ENCODE data around the gene GTF2IRD1.
"Not testable (repeated sequence)": the region's sequence is repeated elsewhere in the genome, so short reads cannot be mapped to it uniquely, and the experiment has no call there.

Gene GTF2IRD1

DNA sequence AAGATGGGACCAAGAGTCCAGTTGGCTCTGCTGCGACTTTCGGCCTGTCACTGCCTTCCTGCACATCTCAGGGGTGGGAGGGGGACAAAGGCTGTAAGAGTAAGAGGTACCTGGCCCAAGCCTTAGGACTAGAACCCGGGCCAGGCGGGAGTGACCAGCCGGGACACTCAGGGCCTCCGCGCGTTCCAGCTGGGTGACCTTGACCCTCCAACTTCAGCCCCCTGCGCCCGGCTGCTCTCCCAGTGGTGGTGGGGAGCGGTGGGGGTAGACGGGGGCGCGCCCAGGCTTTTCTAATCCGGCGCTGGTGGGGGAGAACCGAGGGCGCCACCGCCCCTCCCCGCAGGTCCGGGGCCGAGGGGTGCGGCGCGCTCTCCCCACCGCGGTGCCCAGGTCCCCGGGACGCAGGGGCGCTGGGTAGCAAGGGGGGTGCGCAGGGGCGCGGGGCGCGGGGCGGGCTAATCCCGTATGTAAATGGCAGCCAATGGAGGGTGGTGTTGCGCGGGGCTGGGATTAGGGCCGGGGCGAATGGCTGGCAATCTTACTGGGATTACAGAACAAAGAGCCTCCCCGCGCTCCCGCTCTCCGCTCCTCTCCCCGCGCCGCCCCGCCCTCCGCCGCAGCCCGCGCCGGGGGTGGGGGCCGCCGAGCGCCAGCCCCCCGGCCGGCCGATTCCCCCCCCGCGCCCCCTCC, at the start of gene GTF2IRD1:
GTF2IRD1 (plus strand) TSS at position 585 of the 690 bp plus-strand sequence. CDS start 54,175 bp downstream, outside the sequence.
- peak; percentile 15 to 49 for DNase-seq

- no peak for DNase-seq
Measured at GRCh38 chr7:74404388-74404700, 49.4 kb upstream of the GTF2IRD1 start.

DNA sequence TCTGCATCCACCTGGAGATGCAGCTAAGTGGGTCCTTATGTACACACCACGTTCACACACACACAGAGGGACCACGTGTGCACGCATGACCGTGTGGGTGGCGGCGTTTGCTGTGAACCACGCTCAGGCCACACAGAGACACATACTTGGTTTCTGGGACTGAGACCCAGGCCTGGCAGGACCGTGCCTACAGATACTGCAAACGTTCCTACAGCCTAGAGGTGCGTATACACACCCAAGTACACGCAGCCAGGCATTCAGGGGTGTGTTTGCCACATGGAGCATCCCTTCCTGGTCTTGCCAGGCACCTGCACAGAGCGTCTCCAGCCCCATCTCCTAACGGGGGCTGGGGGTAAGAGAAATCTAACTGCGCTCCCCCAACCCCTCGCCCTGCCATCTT, 49.0 kb upstream of the GTF2IRD1 start:
- DNase-seq: no peak

GRCh38 chr7:74405191-74405898, 48.4 kb upstream of the GTF2IRD1 start:
- no peak for DNase-seq

DNA sequence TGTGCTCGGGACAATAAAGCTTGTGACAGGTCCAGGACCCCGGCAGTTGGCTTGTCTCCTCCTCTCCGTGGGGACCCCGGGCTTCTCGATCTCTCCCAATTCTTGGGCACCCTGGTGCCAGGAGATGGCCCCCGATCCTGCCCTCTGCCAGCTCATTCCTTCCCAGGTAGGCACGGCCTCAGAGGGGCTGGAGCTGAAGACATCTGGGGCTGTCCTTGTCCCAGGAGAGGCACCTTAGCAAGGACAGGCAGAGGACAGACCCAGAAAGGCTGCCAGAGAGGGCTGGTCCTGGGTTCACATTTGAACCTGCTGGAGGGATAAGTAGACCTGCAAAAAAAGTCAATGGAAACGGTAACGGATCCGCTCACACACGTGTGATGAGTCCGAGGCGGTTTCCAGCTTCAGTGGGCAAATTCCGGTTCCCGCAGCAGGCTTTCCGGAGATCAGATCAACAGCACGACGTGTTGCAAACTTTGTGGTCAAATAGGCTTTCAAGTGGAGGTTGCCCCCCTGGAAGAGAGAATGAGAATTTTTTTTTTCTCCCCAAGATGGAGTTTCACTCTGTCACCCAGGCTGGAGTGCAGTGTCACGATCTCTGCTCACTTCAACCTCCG, 47.7 kb upstream of the GTF2IRD1 start:
- DNase-seq: no peak

- DNase-seq: no peak
Measured at GRCh38 chr7:74407958-74408357, 45.7 kb upstream of the GTF2IRD1 start.

GRCh38 chr7:74409571-74409970, 44.1 kb upstream of the GTF2IRD1 start:
- DNase-seq: no peak

GRCh38 chr7:74410772-74411171, 42.9 kb upstream of the GTF2IRD1 start:
- no peak for DNase-seq

- DNase-seq: not testable (repeated sequence)
Measured at GRCh38 chr7:74411571-74411970, 42.1 kb upstream of the GTF2IRD1 start.

DNA sequence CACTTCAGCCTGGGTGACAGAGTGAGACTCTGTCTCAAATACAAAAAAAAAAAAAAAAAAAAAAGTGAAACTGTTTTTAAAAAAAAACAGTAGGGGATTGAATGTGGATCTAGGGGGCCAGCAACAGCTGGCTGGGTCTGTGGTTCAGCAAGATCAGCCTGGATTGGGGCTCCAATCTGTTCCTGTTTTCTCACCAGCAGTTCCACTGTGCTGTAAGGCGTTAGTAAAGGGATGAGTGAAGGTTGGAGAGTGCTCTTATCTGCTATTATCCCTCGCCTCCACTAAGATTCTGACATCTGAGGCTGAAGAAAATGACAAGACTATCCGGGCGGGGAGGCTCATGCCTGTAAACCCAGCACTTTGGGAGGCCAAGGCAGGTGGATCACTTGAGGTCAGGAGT, 41.6 kb upstream of the GTF2IRD1 start:
- DNase-seq: no peak

GRCh38 chr7:74412603-74413002, 41.1 kb upstream of the GTF2IRD1 start:
- no peak for DNase-seq

- not testable (repeated sequence) for DNase-seq
Measured at GRCh38 chr7:74414595-74415333, 38.9 kb upstream of the GTF2IRD1 start.

- DNase-seq: peak; percentile 47 to 55
Measured at GRCh38 chr7:74417419-74417971, 36.2 kb upstream of the GTF2IRD1 start.

- no peak for DNase-seq
Measured at GRCh38 chr7:74418076-74418475, 35.6 kb upstream of the GTF2IRD1 start.

DNA sequence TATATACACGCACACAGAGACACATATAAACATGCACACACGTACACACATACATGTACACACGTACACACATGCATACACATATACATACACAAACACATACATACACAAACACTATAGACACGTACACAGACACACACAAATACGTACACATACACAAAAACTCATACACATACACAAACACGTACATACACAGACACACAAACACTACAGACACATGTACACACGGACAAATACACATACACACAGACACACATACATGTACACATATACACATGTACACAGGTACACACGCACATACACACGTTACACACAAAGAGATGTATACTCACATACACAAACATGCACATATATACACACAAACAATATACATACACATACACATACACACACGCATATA, 35.2 kb upstream of the GTF2IRD1 start:
- DNase-seq: no peak

DNA sequence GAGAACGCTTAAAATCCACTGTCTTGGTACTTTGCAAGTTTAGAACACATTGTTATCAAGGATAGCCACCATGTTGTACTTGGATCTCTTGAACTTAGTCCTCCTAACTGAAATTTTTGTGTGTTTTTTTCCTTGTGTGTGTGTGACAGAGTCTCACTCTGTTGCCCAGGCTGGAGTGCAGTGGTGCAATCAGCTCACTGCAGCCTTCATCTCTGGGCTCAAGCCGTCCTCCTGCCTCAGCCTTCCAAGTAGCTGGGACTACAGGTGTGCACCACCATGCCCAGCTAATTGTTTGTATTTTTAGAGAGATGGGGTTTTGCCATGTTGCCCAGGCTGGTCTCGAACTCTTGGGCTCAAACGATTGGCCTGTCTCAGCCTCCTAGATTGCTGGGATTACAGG, 34.5 kb upstream of the GTF2IRD1 start:
- not testable (repeated sequence) for DNase-seq

DNA sequence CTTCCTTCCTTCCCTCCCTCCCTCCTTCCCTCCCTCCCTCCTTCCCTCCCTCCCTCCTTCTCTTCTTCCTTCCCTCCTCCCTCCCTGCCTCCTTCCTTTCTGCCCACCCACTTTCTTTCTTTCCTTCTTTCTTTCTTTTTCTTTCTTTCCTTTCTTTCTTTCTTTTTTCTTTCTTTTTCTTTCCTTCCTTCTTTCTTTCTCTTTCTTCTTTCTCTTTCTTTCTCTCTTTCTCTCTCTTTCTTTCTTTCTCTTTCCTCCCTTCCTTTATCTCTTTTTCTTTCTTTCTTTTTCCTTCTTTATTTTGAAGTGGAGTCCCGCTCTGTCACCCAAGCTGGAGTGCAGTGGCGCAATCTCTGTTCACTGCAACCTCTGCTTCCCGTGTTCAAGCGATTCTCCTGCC, 33.7 kb upstream of the GTF2IRD1 start:
- DNase-seq: no peak

- no peak for DNase-seq
Measured at GRCh38 chr7:74424291-74424880, 29.3 kb upstream of the GTF2IRD1 start.

GRCh38 chr7:74428023-74428422, 25.7 kb upstream of the GTF2IRD1 start:
- no peak for DNase-seq

DNA sequence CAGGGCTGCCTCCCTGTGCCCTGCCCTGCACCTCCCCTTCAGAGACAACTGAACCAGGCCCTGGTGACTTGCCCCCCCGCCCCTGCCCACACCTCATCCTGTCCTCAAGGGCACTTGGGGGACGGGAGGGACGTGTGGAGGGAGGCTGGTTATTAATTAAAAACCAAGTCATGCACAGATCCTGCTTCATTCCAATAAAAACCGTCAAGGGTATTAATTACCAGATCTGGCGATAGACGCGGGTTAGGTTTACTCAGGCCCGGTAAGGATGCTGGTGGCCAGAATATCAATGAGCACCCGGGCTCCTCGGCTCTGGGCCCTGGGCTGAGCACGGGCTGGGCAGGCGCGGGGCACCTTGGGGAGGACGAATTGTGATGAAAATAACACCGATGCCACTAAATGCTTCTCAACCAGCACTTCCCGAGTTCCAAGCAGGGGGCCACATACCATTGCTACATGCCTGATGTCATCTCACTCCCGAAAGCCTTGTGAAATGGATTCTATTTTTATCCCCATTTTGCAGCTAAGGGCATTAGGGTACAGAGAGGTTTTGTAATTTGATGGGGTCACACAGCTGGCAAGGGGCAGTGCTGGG, 24.5 kb upstream of the GTF2IRD1 start:
- no peak for DNase-seq

GRCh38 chr7:74430409-74430808, 23.3 kb upstream of the GTF2IRD1 start:
- not testable (repeated sequence) for DNase-seq

DNA sequence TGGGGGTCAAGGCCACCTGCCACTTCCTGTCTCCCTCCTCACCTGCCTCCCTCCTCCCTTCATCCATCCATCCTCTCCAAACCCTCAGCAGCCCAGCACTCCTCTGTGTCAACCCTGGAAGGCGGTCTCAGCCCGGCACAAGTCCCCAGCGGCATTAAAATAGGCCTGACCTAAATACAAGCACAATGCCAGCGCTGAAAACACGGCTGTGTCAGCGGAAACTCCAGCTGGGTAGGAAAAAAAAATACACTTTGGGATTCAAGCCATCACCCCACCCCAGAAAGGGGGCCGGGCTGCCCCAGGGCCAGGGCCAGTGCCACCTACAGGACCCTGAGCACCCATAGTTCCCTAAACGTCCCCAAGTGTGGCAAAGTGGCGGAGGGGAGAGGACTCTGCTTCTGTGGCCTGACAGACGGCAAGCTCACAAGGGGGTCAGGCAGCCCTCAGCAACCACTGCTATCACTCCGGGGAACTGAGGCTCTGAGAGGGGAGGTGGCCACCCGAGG, 22.7 kb upstream of the GTF2IRD1 start:
- no peak for DNase-seq
